ENCODE results near the gene ARHGAP22.

DNA sequence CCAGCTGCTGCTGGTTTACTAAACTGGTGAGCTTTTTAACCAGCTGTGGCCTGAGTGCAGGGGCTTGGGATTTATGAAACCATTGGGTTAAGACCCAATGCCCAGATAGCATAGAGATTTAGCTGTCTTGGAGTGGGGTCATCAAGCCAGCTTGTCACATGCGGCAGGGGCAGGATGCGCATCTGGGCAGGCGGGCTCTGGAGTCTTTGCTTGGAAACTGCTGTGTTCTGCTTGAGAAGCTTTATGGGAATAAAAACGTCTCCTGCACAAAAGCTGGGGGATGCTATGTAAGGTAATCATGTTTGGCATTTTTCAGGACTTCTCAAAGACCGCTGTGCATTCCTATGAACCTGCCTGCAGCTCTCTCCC, 162.1 kb downstream of the ARHGAP22 start:
- TF ChIP-seq, protein P1, sequence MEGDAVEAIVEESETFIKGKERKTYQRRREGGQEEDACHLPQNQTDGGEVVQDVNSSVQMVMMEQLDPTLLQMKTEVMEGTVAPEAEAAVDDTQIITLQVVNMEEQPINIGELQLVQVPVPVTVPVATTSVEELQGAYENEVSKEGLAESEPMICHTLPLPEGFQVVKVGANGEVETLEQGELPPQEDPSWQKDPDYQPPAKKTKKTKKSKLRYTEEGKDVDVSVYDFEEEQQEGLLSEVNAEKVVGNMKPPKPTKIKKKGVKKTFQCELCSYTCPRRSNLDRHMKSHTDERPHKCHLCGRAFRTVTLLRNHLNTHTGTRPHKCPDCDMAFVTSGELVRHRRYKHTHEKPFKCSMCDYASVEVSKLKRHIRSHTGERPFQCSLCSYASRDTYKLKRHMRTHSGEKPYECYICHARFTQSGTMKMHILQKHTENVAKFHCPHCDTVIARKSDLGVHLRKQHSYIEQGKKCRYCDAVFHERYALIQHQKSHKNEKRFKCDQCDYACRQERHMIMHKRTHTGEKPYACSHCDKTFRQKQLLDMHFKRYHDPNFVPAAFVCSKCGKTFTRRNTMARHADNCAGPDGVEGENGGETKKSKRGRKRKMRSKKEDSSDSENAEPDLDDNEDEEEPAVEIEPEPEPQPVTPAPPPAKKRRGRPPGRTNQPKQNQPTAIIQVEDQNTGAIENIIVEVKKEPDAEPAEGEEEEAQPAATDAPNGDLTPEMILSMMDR (conservative IDR thresholded peaks at IDR 0.05 in 1 of 2, IDR thresholded peaks at IDR 0.05 in 1 of 2; ENCODE audit: extremely low read depth in 1 of 2, insufficient read depth in 1 of 2, low read depth in 1 of 2, low read length in 2 of 2): no peak
- TF ChIP-seq EZH2 (IDR thresholded peaks at IDR 0.05; ENCODE audit: borderline replicate concordance, low read length): no peak
